Loucy (cell line): Measurements from ENCODE around the gene CCT7.

Source experiments
- H2AFZ ChIP-seq: fragments of 200-600 bp; sonication (generic); 2 replicates; pipeline ENCODE4 v1.6.0; 2016; ENCODE audit warnings: antibody characterized with exemption, mild to moderate bottlenecking, low read length, moderate library complexity
- H3F3A ChIP-seq: fragments of 200-600 bp; 2 replicates; pipeline ENCODE4 v1.6.0; 2016; ENCODE audit warnings: antibody characterized with exemption, low read depth, mild to moderate bottlenecking
- H3K27me3 ChIP-seq: fragments of 200-600 bp; sonication (generic); 2 replicates; pipeline ENCODE4 v1.6.1; 2014; ENCODE audit warnings: low read length, mild to moderate bottlenecking; ENCODE audit not compliant: insufficient read depth, poor library complexity, severe bottlenecking
- H3K36me3 ChIP-seq: fragments of 200-600 bp; sonication (generic); 2 replicates; pipeline ENCODE4 v1.6.1; 2016; ENCODE audit warnings: low read length; ENCODE audit not compliant: insufficient read depth
- H3K4me1 ChIP-seq: fragments of 200-600 bp; sonication (generic); 2 replicates; pipeline ENCODE4 v1.5.1; 2014; ENCODE audit warnings: low read length, mild to moderate bottlenecking; ENCODE audit not compliant: insufficient read depth, poor library complexity, severe bottlenecking
- H3K4me2 ChIP-seq: fragments of 200-600 bp; sonication (generic); 2 replicates; pipeline ENCODE4 v1.6.0; 2014; ENCODE audit warnings: antibody characterized with exemption, low read length, low read depth, mild to moderate bottlenecking; ENCODE audit not compliant: poor library complexity, severe bottlenecking
- H3K4me3 ChIP-seq: fragments of 200-600 bp; sonication (generic); 2 replicates; pipeline ENCODE4 v1.5.1; 2014; ENCODE audit warnings: low read length, mild to moderate bottlenecking, mixed read lengths; ENCODE audit not compliant: poor library complexity, severe bottlenecking
- H3K79me2 ChIP-seq: fragments of 200-600 bp; sonication (generic); 2 replicates; pipeline ENCODE4 v1.6.1; 2014; ENCODE audit warnings: low read length; ENCODE audit not compliant: insufficient read depth
- H3K9ac ChIP-seq: fragments of 200-600 bp; sonication (generic); 2 replicates; pipeline ENCODE4 v1.6.0; 2014; ENCODE audit warnings: mild to moderate bottlenecking, low read depth, low read length, moderate library complexity; ENCODE audit not compliant: poor library complexity, severe bottlenecking
- H3K9me2 ChIP-seq: fragments of 200-600 bp; sonication (generic); replicated peaks from 2 replicates; pipeline ENCODE4 v1.6.1; 2016; ENCODE audit warnings: low read depth, low read length, mixed read lengths
- H3K9me3 ChIP-seq: fragments of 200-600 bp; sonication (generic); 2 replicates; pipeline ENCODE4 v1.6.1; 2014; ENCODE audit warnings: mild to moderate bottlenecking, antibody characterized with exemption, low read length, low read depth; ENCODE audit not compliant: insufficient read depth
- H4K20me1 ChIP-seq: fragments of 200-600 bp; sonication (generic); 2 replicates; pipeline ENCODE4 v1.6.0; 2014; ENCODE audit warnings: antibody characterized with exemption, low read length, mild to moderate bottlenecking; ENCODE audit not compliant: insufficient read depth, poor library complexity, severe bottlenecking
- CTCF ChIP-seq: fragments of 200-600 bp; sonication (generic); conservative IDR thresholded peaks from 2 replicates; pipeline ENCODE4 v1.5.1; 2014; ENCODE audit warnings: mild to moderate bottlenecking, antibody characterized with exemption, low read length
- EZH2phosphoT487 ChIP-seq: fragments of 200-600 bp; IDR thresholded peaks from 2 replicates; pipeline ENCODE4 v1.6.1; 2018; ENCODE audit warnings: antibody characterized with exemption, mild to moderate bottlenecking, moderate library complexity, borderline replicate concordance

Gene CCT7

GRCh38 chr2:73291093-73291460 lies 57.0 kb downstream of the CCT7 start:
- no peaks in the 10 kb centered on the region for H3F3A ChIP-seq
- H2AFZ ChIP-seq = no peak overlapping the region
- TF ChIP-seq CTCF (no peak), EZH2phosphoT487 (no peak)
- H3K4me1 ChIP-seq = no peaks in the 10 kb centered on the region
- no peaks in the 10 kb centered on the region for H3K36me3 ChIP-seq
- no peaks in the 10 kb centered on the region for H3K9me3 ChIP-seq
- no peaks in the 10 kb centered on the region for H3K27me3 ChIP-seq
- H4K20me1 ChIP-seq = no peaks in the 10 kb centered on the region
- H3K9me2 ChIP-seq = no peaks in the 10 kb centered on the region
- no peak overlapping the region for H3K4me3 ChIP-seq
- no peak overlapping the region for H3K4me2 ChIP-seq
- no peak overlapping the region for H3K9ac ChIP-seq
- H3K79me2 ChIP-seq = no peaks in the 10 kb centered on the region

DNA sequence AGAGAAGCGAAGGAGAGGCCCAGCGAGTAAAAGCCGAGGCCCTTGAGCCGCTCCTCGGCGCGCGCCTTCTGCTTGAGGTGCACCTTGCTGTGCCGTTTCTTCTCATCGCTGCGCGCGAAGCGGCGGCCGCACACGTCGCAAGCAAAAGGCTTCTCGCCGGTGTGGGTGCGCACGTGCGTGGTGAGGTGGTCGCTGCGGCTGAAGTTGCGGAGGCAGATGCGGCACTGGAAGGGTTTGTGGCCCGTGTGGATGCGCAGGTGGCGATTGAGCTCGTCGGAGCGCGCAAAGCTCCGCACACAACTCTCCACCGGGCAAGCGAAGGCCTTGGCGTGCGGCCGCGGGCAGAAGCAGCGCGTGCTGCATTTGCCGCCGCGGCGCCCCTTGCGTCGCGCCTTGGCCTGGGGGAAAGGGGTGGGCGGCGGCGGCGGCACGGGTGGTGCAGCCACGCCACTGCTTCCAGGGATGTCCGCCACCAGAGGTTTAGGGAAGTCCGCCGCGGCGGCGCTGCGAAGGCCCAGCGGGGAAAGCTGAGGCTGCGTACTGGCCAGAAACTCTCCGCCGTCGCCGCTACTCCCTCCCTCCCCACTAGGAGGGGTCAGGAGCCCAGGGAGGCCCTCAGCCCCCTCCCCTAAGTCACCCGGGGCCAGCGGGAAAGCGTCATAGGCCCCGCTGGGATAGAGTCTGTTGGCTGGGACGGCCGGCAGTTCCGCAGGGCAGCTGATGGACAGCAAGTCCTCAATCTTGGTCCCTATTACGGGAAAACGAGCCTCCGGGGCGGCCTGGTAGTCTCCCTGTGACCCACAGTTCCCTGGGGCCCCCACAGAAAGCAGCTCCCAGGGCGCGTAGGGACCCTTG lies 57.6 kb downstream of the CCT7 start:
- Histone ChIP-seq H3K9ac (no peak overlapping the region), H3K4me2 (no peak overlapping the region), H3K4me3 (no peak overlapping the region), H4K20me1 (no peaks in the 10 kb centered on the region), H3K36me3 (no peaks in the 10 kb centered on the region), H3K9me3 (no peaks in the 10 kb centered on the region), H2AFZ (no peak overlapping the region), H3K27me3 (no peaks in the 10 kb centered on the region), H3F3A (no peaks in the 10 kb centered on the region), H3K9me2 (no peaks in the 10 kb centered on the region), H3K4me1 (no peaks in the 10 kb centered on the region), H3K79me2 (no peaks in the 10 kb centered on the region)
- TF ChIP-seq CTCF = no peak
- no peak for TF ChIP-seq EZH2phosphoT487

- TF ChIP-seq CTCF = no peak
- no peak for TF ChIP-seq EZH2phosphoT487
- Histone ChIP-seq H3K9me3 (no peaks in the 10 kb centered on the region), H3F3A (no peaks in the 10 kb centered on the region), H3K9ac (no peak overlapping the region), H3K4me3 (no peak overlapping the region), H3K4me1 (no peaks in the 10 kb centered on the region), H2AFZ (no peak overlapping the region), H3K4me2 (no peak overlapping the region), H4K20me1 (no peaks in the 10 kb centered on the region), H3K27me3 (no peaks in the 10 kb centered on the region), H3K9me2 (no peaks in the 10 kb centered on the region), H3K36me3 (no peaks in the 10 kb centered on the region), H3K79me2 (no peaks in the 10 kb centered on the region)
Observed at GRCh38 chr2:73292316-73292905, 58.3 kb downstream of the CCT7 start.
